ENCODE measurements around the gene FRK. TPM values are rescaled to one million over a fixed set of nuclear protein-coding genes. Genes with fewer than 3 reads are reported as not detected.

The FRK gene
- total RNA-seq, 1 donor from 2014 or later: 7.4 TPM

- ATAC-seq (no peak), DNase-seq (no peak)
- no peaks in the 10 kb centered on the region for H3K27me3 ChIP-seq (ENCODE audit: low read depth)
- no peak overlapping the region for H3K27ac ChIP-seq
- H3K4me3 ChIP-seq: no peak overlapping the region
- H3K36me3 ChIP-seq: no peaks in the 10 kb centered on the region
- no peaks in the 10 kb centered on the region for H3K4me1 ChIP-seq
- H3K9me3 ChIP-seq: no peaks in the 10 kb centered on the region
- intact Hi-C loops (cut with DNase I): no loop called here
- no peak for TF ChIP-seq CTCF (IDR thresholded peaks at IDR 0.05)
These were observed 6.1 kb upstream of the FRK start for GRCh38 chr6:116066789-116067188.

GRCh38 chr6:116064666-116065065 lies 4.0 kb upstream of the FRK start:
- TF ChIP-seq CTCF (IDR thresholded peaks at IDR 0.05): no peak
- Histone ChIP-seq H3K4me1 (no peaks in the 10 kb centered on the region), H3K27ac (no peak overlapping the region), H3K27me3 (ENCODE audit: low read depth) (no peaks in the 10 kb centered on the region), H3K9me3 (no peaks in the 10 kb centered on the region), H3K36me3 (no peaks in the 10 kb centered on the region), H3K4me3 (no peak overlapping the region)
- intact Hi-C loops (cut with DNase I): no loop called here
- no peak for ATAC-seq
- no peak for DNase-seq

GRCh38 chr6:116062496-116062895 lies 1.8 kb upstream of the FRK start:
- H3K27ac ChIP-seq: no peak overlapping the region
- no peaks in the 10 kb centered on the region for H3K27me3 ChIP-seq (ENCODE audit: low read depth)
- no peak for DNase-seq
- no peak overlapping the region for H3K4me3 ChIP-seq
- peaks cover 1% of the 10 kb centered on the region for H3K4me1 ChIP-seq
- H3K36me3 ChIP-seq: no peaks in the 10 kb centered on the region
- ATAC-seq: no peak
- no peaks in the 10 kb centered on the region for H3K9me3 ChIP-seq
- intact Hi-C loops (cut with DNase I): no loop called here
- no peak for TF ChIP-seq CTCF (IDR thresholded peaks at IDR 0.05)

GRCh38 chr6:116059713-116060571 lies 749 bp downstream of the FRK start:
- peak; percentile 85 to 88 for ATAC-seq
- Histone ChIP-seq H3K4me1 (peaks cover 9% of the 10 kb centered on the region), H3K27me3 (ENCODE audit: low read depth) (no peaks in the 10 kb centered on the region), H3K9me3 (no peaks in the 10 kb centered on the region), H3K36me3 (no peaks in the 10 kb centered on the region), H3K27ac (peak overlapping the region; percentile 82), H3K4me3 (peak overlapping the region; percentile 50)
- no peak for TF ChIP-seq CTCF (IDR thresholded peaks at IDR 0.05)
- DNase-seq: peak; percentile 49
- intact Hi-C loops (cut with DNase I): no loop called here

- no peak overlapping the region for H3K27ac ChIP-seq
- no peaks in the 10 kb centered on the region for H3K36me3 ChIP-seq
- no peaks in the 10 kb centered on the region for H3K9me3 ChIP-seq
- no peak for DNase-seq
- intact Hi-C loops (cut with DNase I): no loop called here
- no peak for TF ChIP-seq CTCF (IDR thresholded peaks at IDR 0.05)
- H3K4me1 ChIP-seq: peaks cover 9% of the 10 kb centered on the region
- peak overlapping the region; percentile 31 for H3K4me3 ChIP-seq
- no peak for ATAC-seq
- H3K27me3 ChIP-seq (ENCODE audit: low read depth): no peaks in the 10 kb centered on the region
These were observed 2.9 kb downstream of the FRK start for GRCh38 chr6:116057766-116058165.
